ENCODE measurements around the gene OXTR.

DNA sequence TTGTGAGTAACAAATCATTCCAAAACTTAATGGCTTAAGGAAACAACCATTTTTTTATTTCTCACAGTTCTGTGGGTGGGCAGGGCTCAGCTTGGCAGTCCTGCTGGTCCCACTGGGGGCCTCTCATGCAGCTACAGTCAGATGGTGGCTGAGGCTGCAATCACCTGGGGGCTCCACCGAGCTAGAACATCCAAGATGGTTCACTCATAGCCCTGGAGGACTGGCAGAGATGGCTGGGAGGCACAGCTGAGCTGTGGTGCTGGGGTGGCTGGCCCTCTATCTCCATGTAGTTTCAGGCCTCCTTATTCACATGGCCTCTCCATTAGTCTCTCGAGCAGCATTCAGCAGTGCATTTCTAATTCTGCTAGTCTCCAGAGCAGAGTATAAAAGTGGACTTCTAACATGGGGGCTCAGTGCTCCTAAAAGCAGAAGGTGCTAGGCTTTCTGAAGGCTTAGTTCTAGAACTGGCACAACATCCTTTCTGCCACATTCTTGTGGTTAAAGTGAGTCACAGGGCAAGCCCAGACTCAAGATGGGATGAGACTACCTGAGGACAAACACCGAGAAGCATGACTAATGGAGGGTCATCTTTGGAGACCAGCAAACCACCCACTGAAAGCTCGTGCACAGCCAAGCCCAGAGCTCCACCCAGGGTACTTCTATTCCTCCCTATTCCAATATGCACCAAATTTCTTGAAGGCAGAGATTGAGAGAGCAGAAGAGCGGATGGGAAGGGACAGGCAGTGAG, 29.5 kb downstream of the OXTR start:
- TF ChIP-seq, protein P1, sequence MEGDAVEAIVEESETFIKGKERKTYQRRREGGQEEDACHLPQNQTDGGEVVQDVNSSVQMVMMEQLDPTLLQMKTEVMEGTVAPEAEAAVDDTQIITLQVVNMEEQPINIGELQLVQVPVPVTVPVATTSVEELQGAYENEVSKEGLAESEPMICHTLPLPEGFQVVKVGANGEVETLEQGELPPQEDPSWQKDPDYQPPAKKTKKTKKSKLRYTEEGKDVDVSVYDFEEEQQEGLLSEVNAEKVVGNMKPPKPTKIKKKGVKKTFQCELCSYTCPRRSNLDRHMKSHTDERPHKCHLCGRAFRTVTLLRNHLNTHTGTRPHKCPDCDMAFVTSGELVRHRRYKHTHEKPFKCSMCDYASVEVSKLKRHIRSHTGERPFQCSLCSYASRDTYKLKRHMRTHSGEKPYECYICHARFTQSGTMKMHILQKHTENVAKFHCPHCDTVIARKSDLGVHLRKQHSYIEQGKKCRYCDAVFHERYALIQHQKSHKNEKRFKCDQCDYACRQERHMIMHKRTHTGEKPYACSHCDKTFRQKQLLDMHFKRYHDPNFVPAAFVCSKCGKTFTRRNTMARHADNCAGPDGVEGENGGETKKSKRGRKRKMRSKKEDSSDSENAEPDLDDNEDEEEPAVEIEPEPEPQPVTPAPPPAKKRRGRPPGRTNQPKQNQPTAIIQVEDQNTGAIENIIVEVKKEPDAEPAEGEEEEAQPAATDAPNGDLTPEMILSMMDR (IDR thresholded peaks at IDR 0.05), result no peak
- TF ChIP-seq POLR2A (IDR thresholded peaks at IDR 0.05), result no peak

Measured in testis (tissue), 2 donors.